MM.1S (cell line): ENCODE results near the gene ZNF331.

Experiments used
- DNase-seq: peaks from one replicate; pipeline ENCODE4 v3.0.0-alpha.2; 2015
- H2AFZ ChIP-seq: fragments of 300-600 bp; sonication (generic); 2 replicates; pipeline ENCODE4 v1.6.0; 2016; ENCODE audit warnings: antibody characterized with exemption, low read length
- H3F3A ChIP-seq: fragments of 300-600 bp; sonication (generic); 2 replicates; pipeline ENCODE4 v1.6.1; 2016; ENCODE audit warnings: mild to moderate bottlenecking, antibody characterized with exemption, low read length, moderate library complexity, mixed read lengths; ENCODE audit not compliant: insufficient read depth
- H3K27ac ChIP-seq: fragments of 300-600 bp; sonication (generic); 2 replicates; pipeline ENCODE4 v1.5.1; 2016; ENCODE audit warnings: mild to moderate bottlenecking, low read length
- H3K27me3 ChIP-seq: fragments of 300-600 bp; sonication (generic); replicated peaks from 2 replicates; pipeline ENCODE4 v1.6.0; 2016; ENCODE audit warnings: low read length; ENCODE audit not compliant: insufficient read depth
- H3K36me3 ChIP-seq: fragments of 300-600 bp; sonication (generic); replicated peaks from 2 replicates; pipeline ENCODE4 v1.6.1; 2016; ENCODE audit warnings: mild to moderate bottlenecking, low read length, mixed read lengths; ENCODE audit not compliant: insufficient read depth
- H3K4me1 ChIP-seq: fragments of 300-600 bp; sonication (generic); 2 replicates; pipeline ENCODE4 v1.6.1; 2016; ENCODE audit warnings: low read length, mixed read lengths
- H3K4me2 ChIP-seq: fragments of 300-600 bp; sonication (generic); 2 replicates; pipeline ENCODE4 v1.6.0; 2016; ENCODE audit warnings: low read depth, low read length
- H3K4me3 ChIP-seq: fragments of 300-600 bp; sonication (generic); 2 replicates; pipeline ENCODE4 v1.5.1; 2016; ENCODE audit warnings: low read length, mixed read lengths
- H3K79me2 ChIP-seq: fragments of 300-600 bp; sonication (generic); 2 replicates; pipeline ENCODE4 v1.6.1; 2016; ENCODE audit warnings: mixed run types, low read length, mixed read lengths
- H3K9ac ChIP-seq: fragments of 300-600 bp; sonication (generic); 2 replicates; pipeline ENCODE4 v1.6.1; 2016; ENCODE audit warnings: low read length, mixed read lengths
- H3K9me2 ChIP-seq: fragments of 300-600 bp; sonication (generic); replicated peaks from 2 replicates; pipeline ENCODE4 v1.6.1; 2016; ENCODE audit warnings: mild to moderate bottlenecking, low read length, mixed read lengths; ENCODE audit not compliant: insufficient read depth
- H3K9me3 ChIP-seq: fragments of 300-600 bp; sonication (generic); replicated peaks from 2 replicates; pipeline ENCODE4 v1.6.1; 2016; ENCODE audit warnings: mild to moderate bottlenecking, low read length, mixed read lengths; ENCODE audit not compliant: insufficient read depth
- H4K20me1 ChIP-seq: fragments of 300-600 bp; sonication (generic); 2 replicates; pipeline ENCODE4 v1.6.1; 2016; ENCODE audit warnings: mild to moderate bottlenecking, low read length, moderate library complexity, mixed read lengths; ENCODE audit not compliant: insufficient read depth
- EZH2 ChIP-seq: fragments of 300-600 bp; sonication (generic); optimal IDR thresholded peaks from 2 replicates; pipeline ENCODE3; 2017; ENCODE audit warnings: low read depth, mild to moderate bottlenecking, antibody characterized with exemption, low read length, mixed read lengths
- EZH2phosphoT487 ChIP-seq: fragments of 300-600 bp; sonication (generic); IDR thresholded peaks from 2 replicates; pipeline ENCODE4 v1.6.1; 2018; ENCODE audit warnings: antibody characterized with exemption, low read length
- TF ChIP-seq, protein P1 (sequence below): fragments of 300-600 bp; sonication (generic); IDR thresholded peaks from 2 replicates; pipeline ENCODE4 v1.5.1; 2016; ENCODE audit warnings: antibody characterized with exemption, low read length, mixed read lengths

ZNF331 gene

DNA sequence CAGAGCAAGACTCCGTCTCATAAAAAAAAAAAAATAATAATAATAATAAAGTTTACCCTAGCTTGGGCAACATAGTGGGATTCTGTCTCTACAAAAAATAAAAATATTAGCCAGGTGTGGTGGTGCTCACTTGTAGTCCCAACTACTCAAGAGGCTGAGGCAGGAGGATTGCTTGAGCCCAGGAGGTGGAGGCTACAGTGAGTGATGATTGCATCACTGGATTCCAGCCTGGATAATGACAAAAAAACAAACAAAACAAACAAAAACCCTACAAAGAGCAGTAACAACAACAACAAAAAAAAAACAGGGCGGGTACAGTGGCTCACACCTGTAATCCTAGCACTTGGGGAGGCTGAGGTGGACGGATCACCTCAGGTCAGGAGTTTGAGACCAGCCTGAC, 45.2 kb downstream of the ZNF331 start:
- Histone ChIP-seq H3K4me1 (no peaks in the 10 kb centered on the region), H3K27me3 (no peaks in the 10 kb centered on the region), H3K4me2 (no peak overlapping the region), H3K4me3 (no peak overlapping the region), H4K20me1 (no peaks in the 10 kb centered on the region), H3K27ac (no peak overlapping the region), H3F3A (no peaks in the 10 kb centered on the region), H2AFZ (no peak overlapping the region), H3K9me2 (no peaks in the 10 kb centered on the region), H3K9ac (no peak overlapping the region), H3K79me2 (no peaks in the 10 kb centered on the region), H3K36me3 (no peaks in the 10 kb centered on the region), H3K9me3 (no peaks in the 10 kb centered on the region)
- no peak for TF ChIP-seq EZH2
- no peak for TF ChIP-seq EZH2phosphoT487
- TF ChIP-seq, protein P1, sequence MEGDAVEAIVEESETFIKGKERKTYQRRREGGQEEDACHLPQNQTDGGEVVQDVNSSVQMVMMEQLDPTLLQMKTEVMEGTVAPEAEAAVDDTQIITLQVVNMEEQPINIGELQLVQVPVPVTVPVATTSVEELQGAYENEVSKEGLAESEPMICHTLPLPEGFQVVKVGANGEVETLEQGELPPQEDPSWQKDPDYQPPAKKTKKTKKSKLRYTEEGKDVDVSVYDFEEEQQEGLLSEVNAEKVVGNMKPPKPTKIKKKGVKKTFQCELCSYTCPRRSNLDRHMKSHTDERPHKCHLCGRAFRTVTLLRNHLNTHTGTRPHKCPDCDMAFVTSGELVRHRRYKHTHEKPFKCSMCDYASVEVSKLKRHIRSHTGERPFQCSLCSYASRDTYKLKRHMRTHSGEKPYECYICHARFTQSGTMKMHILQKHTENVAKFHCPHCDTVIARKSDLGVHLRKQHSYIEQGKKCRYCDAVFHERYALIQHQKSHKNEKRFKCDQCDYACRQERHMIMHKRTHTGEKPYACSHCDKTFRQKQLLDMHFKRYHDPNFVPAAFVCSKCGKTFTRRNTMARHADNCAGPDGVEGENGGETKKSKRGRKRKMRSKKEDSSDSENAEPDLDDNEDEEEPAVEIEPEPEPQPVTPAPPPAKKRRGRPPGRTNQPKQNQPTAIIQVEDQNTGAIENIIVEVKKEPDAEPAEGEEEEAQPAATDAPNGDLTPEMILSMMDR, result no peak
- no peak for DNase-seq

DNA sequence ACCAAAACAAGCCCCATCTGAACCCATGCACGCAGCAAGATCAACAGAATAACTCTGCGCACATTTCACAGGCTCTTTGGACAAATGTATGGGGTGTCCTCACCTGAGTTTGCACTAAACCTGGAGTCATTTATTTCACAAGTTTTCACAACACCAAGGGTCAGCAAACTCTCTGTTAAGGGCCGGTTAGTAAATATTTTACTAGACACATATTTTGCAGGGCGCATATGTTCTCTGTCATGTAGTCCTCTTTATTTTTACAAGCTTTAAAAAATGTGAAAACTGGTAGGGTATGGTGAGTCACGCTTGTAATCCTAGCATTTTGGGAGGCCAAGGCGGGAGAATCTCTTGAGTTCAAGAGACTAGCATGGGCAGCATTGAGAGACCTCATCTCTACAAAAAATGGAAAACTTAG, 48.3 kb downstream of the ZNF331 start:
- Histone ChIP-seq H3K27ac (no peak overlapping the region), H3K4me3 (no peak overlapping the region), H3K4me1 (no peaks in the 10 kb centered on the region), H3K9me2 (no peaks in the 10 kb centered on the region), H3K9me3 (no peaks in the 10 kb centered on the region), H3K27me3 (no peaks in the 10 kb centered on the region), H3F3A (no peaks in the 10 kb centered on the region), H3K79me2 (no peaks in the 10 kb centered on the region), H3K9ac (no peak overlapping the region), H4K20me1 (no peaks in the 10 kb centered on the region), H3K4me2 (no peak overlapping the region), H2AFZ (no peak overlapping the region), H3K36me3 (no peaks in the 10 kb centered on the region)
- TF ChIP-seq EZH2phosphoT487, result no peak
- TF ChIP-seq EZH2, result no peak
- TF ChIP-seq, protein P1, result no peak
- DNase-seq, result no peak

DNA sequence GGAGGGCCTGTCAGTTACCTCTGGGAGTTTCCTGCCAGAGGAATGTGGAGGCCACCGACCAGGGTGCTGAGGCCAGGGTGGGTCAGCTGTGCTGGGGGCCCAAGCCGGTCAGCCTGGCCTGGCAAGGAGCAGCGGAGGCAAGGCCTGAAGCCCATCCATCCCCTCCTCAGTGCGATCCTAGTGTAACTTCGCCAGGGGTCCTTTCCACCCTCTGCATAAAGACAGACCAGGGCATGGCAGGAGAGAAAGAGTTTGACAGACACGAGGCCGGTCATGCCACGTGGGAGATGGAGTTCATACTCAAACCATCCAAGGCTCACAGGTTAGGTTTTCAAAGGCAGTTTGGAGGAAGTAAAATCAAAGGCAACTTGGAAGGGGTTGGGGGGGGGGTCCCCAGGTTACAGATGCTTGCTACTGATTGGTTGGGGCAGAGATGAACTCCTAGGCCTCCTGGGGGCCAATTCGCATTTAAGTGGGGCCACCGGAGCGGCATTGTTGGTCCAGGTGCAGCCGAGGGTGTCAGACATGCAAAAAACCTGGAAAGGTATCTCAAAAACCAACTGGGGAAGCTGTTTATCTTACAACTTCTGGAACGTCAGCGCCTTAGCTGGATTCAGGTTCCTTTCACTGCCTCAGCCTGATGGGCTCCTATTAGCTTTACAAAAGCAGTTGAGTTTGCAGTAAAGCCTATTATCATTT, 57.0 kb downstream of the ZNF331 start:
- Histone ChIP-seq H3F3A (no peaks in the 10 kb centered on the region), H3K27ac (no peak overlapping the region), H3K9me3 (no peaks in the 10 kb centered on the region), H3K79me2 (no peaks in the 10 kb centered on the region), H3K36me3 (no peaks in the 10 kb centered on the region), H3K4me3 (no peak overlapping the region), H3K4me1 (no peaks in the 10 kb centered on the region), H3K27me3 (no peaks in the 10 kb centered on the region), H3K9me2 (no peaks in the 10 kb centered on the region), H2AFZ (no peak overlapping the region), H3K4me2 (no peak overlapping the region), H3K9ac (no peak overlapping the region), H4K20me1 (no peaks in the 10 kb centered on the region)
- TF ChIP-seq, protein P1, result no peak
- TF ChIP-seq EZH2 (no peak), EZH2phosphoT487 (no peak)
- no peak for DNase-seq
